Measurements from ENCODE around the gene STRN4.

DNA sequence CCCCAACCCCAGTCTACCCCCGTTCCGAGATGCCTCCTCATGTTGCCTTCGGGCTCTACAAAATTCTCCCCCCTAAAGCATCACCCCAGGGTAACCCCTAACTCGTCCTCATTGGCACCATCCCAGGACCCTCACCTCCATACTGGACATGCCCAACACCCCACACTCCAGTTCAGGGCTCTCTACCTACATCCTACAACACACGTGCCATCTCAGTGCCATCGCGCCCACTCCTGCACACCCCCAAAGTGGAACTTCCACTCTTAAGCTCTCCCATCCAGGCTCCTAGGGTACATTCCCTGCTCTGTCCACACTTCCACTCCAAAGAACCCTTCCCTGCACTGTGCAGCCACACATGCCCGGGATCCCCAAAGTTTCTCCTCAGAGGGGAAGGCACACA is 1.2 kb downstream of the STRN4 start:
- TF ChIP-seq CTCF (IDR thresholded peaks at IDR 0.05) = no peak
- TF ChIP-seq POLR2A (IDR thresholded peaks at IDR 0.05) = no peak
